Hematopoietic multipotent progenitor cell (in vitro differentiated cells): ENCODE data around the gene WDTC1. TPM values are rescaled to one million over a fixed set of nuclear protein-coding genes. Genes with fewer than 3 reads are reported as not detected.

Source experiments
- DNase-seq, 3 donors: peaks; one replicate each; pipeline ENCODE4 v3.0.0-alpha.2; 2011 to 2015; ENCODE audit warnings: low read depth in 2 of 3, low spot score in 2 of 3
- small RNA-seq: library from RNA; depleted of rRNA; stranded (forward); fragments of <200 nt; gene quantifications from one replicate; pipeline ENCODE3, GENCODE V24; 2012
- total RNA-seq: library from RNA; depleted of rRNA; stranded (reverse); fragments of >200 nt; gene quantifications from one replicate; pipeline ENCODE4 v1.2.3, GENCODE V29; 2012

WDTC1 gene
- total RNA-seq, 1 donor = 58.2 TPM

GRCh38 chr1:27351541-27352107 is 117.2 kb downstream of the WDTC1 start:
- DNase-seq = no peak

GRCh38 chr1:27353166-27353565 is 118.7 kb downstream of the WDTC1 start:
- no peak for DNase-seq

GRCh38 chr1:27353629-27354028 is 119.2 kb downstream of the WDTC1 start:
- DNase-seq = no peak

- DNase-seq = no peak
Observed at GRCh38 chr1:27355683-27356082, 121.3 kb downstream of the WDTC1 start.

GRCh38 chr1:27356277-27356618 is 121.8 kb downstream of the WDTC1 start:
- DNase-seq = no peak

- DNase-seq = peak in 1 of 3 donors; percentile 24
Observed at GRCh38 chr1:27356619-27357280, 122.3 kb downstream of the WDTC1 start.

GRCh38 chr1:27357281-27358037 is 123.0 kb downstream of the WDTC1 start:
- peak; percentile 77 to 86 (median 81) for DNase-seq

Small RNA genes lying within 50 kb of the gene (small RNA-seq; reads per million reads assigned to genes)
- gene RF00019 (not detected), gene RNU6-48P (not detected), gene SNRPEP7 (not detected)

Other genes starting within 250 kb of the WDTC1 start
- under 0.01 TPM for gene TRNP1, start 240.9 kb upstream of the WDTC1 start, total RNA-seq
- gene TENT5B, start 221.8 kb upstream of the WDTC1 start, total RNA-seq = 0.27 TPM
- 6.7 TPM for gene SLC9A1, start 79.5 kb upstream of the WDTC1 start, total RNA-seq
- 40.1 TPM for gene TMEM222, start 87.5 kb downstream of the WDTC1 start, total RNA-seq
- 108 TPM for gene SYTL1, start 107.4 kb downstream of the WDTC1 start, total RNA-seq
- gene MAP3K6, start 132.3 kb downstream of the WDTC1 start, total RNA-seq = 8.3 TPM
- gene FCN3, start 140.2 kb downstream of the WDTC1 start, total RNA-seq = under 0.01 TPM
- gene CD164L2, start 148.7 kb downstream of the WDTC1 start, total RNA-seq = under 0.01 TPM
- gene GPR3, start 158.0 kb downstream of the WDTC1 start, total RNA-seq = 4.3 TPM